GM19238 (cell line): ENCODE data around the gene MAP2K7.
"Not testable (repeated sequence)": the region's sequence is repeated elsewhere in the genome, so short reads cannot be mapped to it uniquely, and the experiment has no call there.

Experiments used
- DNase-seq: peaks from one replicate; pipeline ENCODE4 v3.0.0; 2011; ENCODE audit warnings: low spot score; ENCODE audit not compliant: insufficient read length

MAP2K7 gene

GRCh38 chr19:7907122-7907521 is 3.4 kb downstream of the MAP2K7 start:
- no peak for DNase-seq

GRCh38 chr19:7907544-7907943 is 3.9 kb downstream of the MAP2K7 start:
- DNase-seq, result no peak

- no peak for DNase-seq
Observed at GRCh38 chr19:7908078-7908699, 4.5 kb downstream of the MAP2K7 start.

GRCh38 chr19:7908742-7909461 is 5.2 kb downstream of the MAP2K7 start:
- DNase-seq, result no peak

GRCh38 chr19:7909471-7910067 is 5.9 kb downstream of the MAP2K7 start:
- DNase-seq, result no peak

GRCh38 chr19:7910321-7911161 is 6.9 kb downstream of the MAP2K7 start:
- no peak for DNase-seq

- DNase-seq, result no peak
Observed at GRCh38 chr19:7911508-7912143, 7.9 kb downstream of the MAP2K7 start.

- no peak for DNase-seq
Observed at GRCh38 chr19:7912144-7912696, 8.5 kb downstream of the MAP2K7 start.

- no peak for DNase-seq
Observed at GRCh38 chr19:7912697-7913564, 9.3 kb downstream of the MAP2K7 start.

- DNase-seq, result no peak
Observed at GRCh38 chr19:7913652-7914051, 10.0 kb downstream of the MAP2K7 start.

GRCh38 chr19:7914099-7914498 is 10.4 kb downstream of the MAP2K7 start:
- DNase-seq, result no peak

GRCh38 chr19:7914598-7915045 is 10.9 kb downstream of the MAP2K7 start, which contains the start of gene TGFBR3L:
Gene TGFBR3L (plus strand): TSS chr19:7914830.
- DNase-seq, result no peak

- no peak for DNase-seq
Observed at GRCh38 chr19:7915250-7916102, 11.8 kb downstream of the MAP2K7 start.

GRCh38 chr19:7916103-7916954 is 12.7 kb downstream of the MAP2K7 start:
- no peak for DNase-seq

- no peak for DNase-seq
Observed at GRCh38 chr19:7916955-7917266, 13.2 kb downstream of the MAP2K7 start.

GRCh38 chr19:7917267-7918061 is 13.8 kb downstream of the MAP2K7 start:
- peak; percentile 71 for DNase-seq

- DNase-seq, result not testable (repeated sequence)
Observed at GRCh38 chr19:7918062-7918614, 14.5 kb downstream of the MAP2K7 start.
